HG02938 (cell line): ENCODE measurements around the gene KCNJ5.
A peak's percentile ranks its signal among the peaks of the same experiment; 100 is the strongest.

Source experiments
- ATAC-seq: cut with Tn5 transposase; IDR thresholded peaks from one replicate; pipeline ENCODE4 v1.9.1; 2021; ENCODE audit warnings: mild to moderate bottlenecking, moderate library complexity; ENCODE audit not compliant: unreplicated experiment

Gene KCNJ5

DNA sequence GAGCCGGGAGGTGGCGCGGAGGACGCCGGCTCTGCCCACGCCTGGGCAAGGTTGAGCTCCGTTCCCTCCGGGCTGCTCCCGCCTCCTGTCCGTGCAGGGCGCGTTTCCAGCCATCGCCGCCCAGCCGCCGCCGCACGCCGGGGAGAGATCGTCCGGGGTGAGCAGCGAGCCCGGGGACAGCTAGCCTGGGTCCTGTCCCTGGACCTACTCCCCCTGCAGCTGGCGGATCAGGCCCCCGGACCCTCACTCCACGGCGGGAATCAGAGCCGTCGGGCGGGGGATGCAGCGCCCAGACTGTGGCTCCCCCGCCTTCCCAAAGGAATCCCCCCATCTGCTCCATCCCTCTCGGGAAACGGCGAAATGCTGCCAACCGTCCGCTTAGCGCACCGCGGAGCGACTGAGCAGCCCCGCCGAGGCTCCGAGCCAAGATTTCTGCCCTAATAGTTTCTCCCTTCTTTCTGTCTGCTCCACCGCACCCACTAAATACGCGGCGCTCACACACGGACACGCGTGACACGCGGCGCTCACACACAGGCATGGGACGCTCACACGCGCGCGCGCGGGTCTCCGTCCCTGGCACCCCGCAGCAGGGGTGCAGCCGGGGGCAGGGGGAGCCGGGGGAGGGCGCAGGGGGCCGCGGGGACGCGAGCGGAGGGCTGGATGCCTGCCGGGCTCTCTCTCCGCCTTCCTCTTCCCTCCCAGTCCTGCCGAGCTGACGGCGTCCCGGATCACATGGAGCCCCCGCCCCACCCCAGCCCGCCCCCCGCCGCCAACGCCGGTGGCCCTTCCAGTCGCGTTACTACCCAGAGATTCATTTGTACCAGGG, at the start of gene KCNJ5:
Gene KCNJ5 (plus strand): TSS at position 814 of the 826 bp plus-strand sequence. CDS start 19,918 bp downstream, outside the sequence.
- ATAC-seq, result no peak

GRCh38 chr11:128841461-128842072, 49.6 kb upstream of the KCNJ5 start:
- ATAC-seq, result peak; percentile 60

DNA sequence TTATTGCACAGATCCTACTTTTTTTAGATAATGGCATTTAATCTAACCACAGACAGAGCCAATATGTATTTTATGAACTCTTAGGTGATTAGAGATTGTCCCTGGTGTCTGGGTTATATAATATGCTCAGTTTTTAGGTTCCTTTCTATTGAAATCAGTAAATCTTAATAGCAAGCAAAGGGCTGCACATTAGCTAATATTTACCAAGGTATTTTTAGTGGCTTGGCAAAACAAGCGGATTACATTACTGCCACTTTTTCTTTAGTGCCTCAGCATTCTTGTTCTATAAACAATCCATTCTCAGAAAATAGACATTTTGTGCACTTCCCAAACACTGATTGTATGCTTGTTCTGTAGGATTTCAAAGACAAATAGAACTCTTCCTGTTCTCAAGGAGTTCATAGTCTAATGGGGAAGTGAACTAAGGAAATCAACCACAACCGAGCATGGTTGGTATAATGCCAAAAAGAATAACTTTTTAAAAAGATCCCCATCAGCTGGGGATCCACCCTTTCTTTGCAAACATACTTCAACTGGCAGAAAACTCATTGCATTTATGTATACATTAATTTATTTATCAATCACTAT, 47.9 kb upstream of the KCNJ5 start:
- ATAC-seq, result no peak

GRCh38 chr11:128845334-128845780, 45.8 kb upstream of the KCNJ5 start:
- no peak for ATAC-seq

- no peak for ATAC-seq
These were observed 44.2 kb upstream of the KCNJ5 start for GRCh38 chr11:128846985-128847384.

DNA sequence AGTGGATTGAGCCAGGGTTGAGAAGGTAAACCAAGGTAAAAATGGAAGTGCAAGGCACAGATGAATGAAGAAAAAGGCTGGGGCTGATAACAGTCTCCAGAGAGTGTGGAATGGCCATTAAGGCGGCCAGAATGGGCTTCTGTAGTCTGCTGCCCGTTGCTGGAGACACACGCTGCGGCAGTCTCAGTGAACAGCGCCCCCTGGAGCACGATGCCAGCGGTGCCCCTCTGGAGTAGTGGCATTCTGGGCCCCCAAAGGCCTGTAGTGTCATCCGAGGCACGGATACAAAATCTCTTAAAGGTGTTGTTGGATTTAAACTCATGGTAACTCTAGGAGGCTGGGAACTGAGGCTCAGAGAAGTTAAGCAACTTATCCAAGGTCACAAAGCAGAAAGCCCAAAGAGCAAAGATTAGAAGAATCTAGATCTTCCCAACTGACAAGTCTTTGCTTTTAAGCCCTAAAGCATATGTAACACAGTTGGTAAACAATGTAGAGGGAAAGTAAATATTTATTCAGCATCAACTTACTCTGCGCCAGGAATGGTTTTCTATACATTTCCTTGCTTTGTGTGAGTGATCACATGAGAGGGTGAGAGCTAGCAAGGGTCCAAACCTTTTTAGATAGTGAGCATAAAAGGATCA, 42.2 kb upstream of the KCNJ5 start:
- peak; percentile 77 for ATAC-seq

DNA sequence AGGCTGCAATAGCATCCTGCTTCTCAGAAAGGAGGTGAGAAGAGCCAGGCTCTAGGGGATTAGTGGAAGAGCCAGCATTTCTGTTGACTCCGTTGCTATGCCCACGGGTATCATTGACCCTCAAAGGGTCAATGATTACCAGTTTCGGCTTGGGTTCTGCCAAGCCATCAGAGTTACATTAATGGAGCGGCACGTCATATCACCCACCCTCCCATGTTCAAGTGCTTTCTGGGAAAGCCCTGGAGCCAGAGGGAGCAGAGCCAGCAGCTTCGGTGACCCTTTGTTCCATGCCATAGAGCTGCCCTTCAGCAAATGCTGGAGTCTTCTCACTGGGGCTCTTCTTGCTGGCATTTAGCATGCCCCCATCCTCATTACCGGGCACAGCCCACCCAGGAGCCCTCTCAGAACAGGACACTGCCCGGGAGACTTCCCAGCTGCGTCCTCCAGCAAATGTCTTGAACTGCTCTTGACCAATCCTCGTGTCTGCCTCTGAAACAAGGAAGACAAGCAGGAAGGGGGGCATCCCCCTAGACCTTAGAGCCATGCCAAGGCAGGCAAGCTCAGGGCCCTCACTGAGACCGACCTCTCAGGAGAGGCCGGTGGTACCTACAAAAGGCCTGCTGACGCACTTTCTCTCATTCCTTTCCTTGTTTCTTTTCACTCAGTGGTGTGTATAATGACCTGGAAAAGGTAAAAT, 38.7 kb upstream of the KCNJ5 start:
- no peak for ATAC-seq

- no peak for ATAC-seq
These were observed 37.6 kb upstream of the KCNJ5 start for GRCh38 chr11:128853559-128853958.

GRCh38 chr11:128854841-128855240, 36.3 kb upstream of the KCNJ5 start:
- ATAC-seq, result no peak

- no peak for ATAC-seq
These were observed 34.9 kb upstream of the KCNJ5 start for GRCh38 chr11:128856241-128856640.

GRCh38 chr11:128857341-128857740, 33.8 kb upstream of the KCNJ5 start:
- no peak for ATAC-seq

GRCh38 chr11:128859563-128860441, 31.4 kb upstream of the KCNJ5 start:
- ATAC-seq, result peak; percentile 85

DNA sequence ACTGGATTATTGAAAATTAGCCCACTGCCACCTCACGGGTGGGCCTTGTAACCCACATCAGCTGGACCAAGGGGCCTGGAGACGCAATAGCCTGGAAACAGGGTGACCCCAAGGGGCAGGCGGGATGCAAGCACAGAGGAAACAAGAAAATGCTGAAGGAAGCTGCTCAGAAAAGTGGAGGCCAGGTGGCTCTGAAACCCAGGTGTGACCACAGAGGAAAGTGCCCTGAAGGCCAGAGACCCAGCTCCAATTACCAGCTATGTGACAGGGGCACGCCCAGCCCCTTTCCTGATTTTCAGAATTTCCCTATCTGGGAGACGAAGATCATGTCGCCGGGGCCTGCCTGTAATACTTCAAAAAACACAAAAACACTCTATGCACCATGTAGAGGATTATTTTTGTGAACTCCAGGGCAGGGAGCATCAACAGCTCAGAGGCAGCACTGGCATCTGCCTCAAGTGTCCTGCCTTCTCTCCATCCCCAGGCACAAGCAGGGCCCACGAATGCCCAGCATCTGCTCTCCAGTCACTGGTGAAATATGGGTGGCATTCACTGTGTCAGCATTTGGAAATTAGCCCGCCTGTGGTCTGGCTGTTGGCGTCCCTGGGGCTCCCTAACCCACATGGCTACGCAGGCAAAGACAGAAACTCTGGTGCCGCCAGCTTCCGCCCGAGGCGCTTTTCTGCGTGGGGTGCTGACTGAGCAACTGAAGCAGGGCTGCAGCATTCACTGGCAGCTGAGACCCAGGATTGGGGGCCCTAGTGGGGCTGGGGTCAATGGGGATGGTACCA, 30.4 kb upstream of the KCNJ5 start:
- ATAC-seq, result no peak

- ATAC-seq, result no peak
These were observed 28.8 kb upstream of the KCNJ5 start for GRCh38 chr11:128862406-128862805.

- ATAC-seq, result no peak
These were observed 28.1 kb upstream of the KCNJ5 start for GRCh38 chr11:128862908-128863660.

DNA sequence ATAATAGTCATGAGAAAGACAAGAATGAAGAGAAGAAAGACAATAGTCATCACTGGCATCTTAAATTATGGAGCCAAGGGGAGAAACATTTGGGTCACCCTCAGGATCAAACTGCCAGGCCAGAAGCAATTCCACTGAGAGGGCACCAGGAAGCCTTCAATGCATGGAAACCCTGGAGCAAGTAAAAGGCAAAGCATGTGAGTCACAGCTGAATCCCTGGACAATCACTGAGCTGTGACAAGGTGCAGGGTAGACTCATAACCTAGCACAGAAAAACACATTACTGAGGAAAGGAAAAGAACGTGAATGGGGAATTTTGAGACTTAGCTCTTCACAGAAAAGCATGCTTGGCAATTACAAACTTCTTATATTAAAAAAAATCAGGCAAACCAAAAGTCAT, 25.7 kb upstream of the KCNJ5 start:
- no peak for ATAC-seq

DNA sequence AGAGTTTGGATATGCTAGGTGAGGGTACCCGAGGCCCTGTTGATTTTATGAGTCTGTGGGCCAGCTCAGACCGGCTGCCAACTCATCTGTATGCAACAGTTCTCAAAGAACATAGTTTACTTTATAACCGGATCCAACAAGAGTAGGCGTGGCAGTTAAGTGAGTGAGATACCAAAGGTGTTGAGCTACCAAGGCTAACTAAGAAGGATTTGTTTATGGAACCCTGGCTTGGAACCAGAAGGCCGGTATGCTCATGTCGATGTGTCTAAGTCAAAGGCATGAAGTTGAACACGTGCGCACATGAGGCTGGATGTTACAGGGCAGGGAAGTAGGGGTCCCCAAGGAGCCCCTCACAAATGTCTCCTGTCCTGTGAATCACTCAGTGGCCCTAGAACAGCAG, 23.9 kb upstream of the KCNJ5 start, which contains the start of gene KCNJ1:
Gene KCNJ1 (minus strand): TSS at position 20 of the 400 bp plus-strand sequence. CDS start 27,053 bp downstream, outside the sequence.
- ATAC-seq, result no peak
